ENCODE data around the gene KRT15. TPM values are rescaled to one million over a fixed set of nuclear protein-coding genes. Genes with fewer than 3 reads are reported as not detected.

Gene KRT15
- total and polyA plus RNA-seq, 5 donors, result 0.11 TPM; not detected in 4

GRCh38 chr17:41523225-41523593 lies 4.5 kb upstream of the KRT15 start:
- no peak for DNase-seq
- Histone ChIP-seq H3K4me3 (ENCODE audit: low read length) (no peak overlapping the region), H3K9me3 (ENCODE audit: control insufficient read depth, low read length) (no peaks in the 10 kb centered on the region), H3K27ac (ENCODE audit: low read length) (no peak overlapping the region), H3K4me1 (ENCODE audit: control insufficient read depth, insufficient read depth, low read length) (no peaks in the 10 kb centered on the region), H3K27me3 (ENCODE audit: control insufficient read depth, insufficient read depth) (no peaks in the 10 kb centered on the region)
- no peak for ATAC-seq
- intact Hi-C loops (cut with DNase I), result no loop called here
- 75% methylated on average over 4 of the region's 4 CpGs for WGBS

- no peak for DNase-seq
- no peak for ATAC-seq
- intact Hi-C loops (cut with DNase I), result no loop called here
- no peaks in the 10 kb centered on the region for H3K9me3 ChIP-seq (ENCODE audit: control insufficient read depth, low read length)
- no peaks in the 10 kb centered on the region for H3K4me1 ChIP-seq (ENCODE audit: control insufficient read depth, insufficient read depth, low read length)
- WGBS, result 88% methylated on average over 12 of the region's 12 CpGs
- no peak overlapping the region for H3K27ac ChIP-seq (ENCODE audit: low read length)
- no peaks in the 10 kb centered on the region for H3K27me3 ChIP-seq (ENCODE audit: control insufficient read depth, insufficient read depth)
- H3K4me3 ChIP-seq (ENCODE audit: low read length), result no peak overlapping the region
Measured at GRCh38 chr17:41522301-41523224, 3.9 kb upstream of the KRT15 start.

GRCh38 chr17:41521574-41522261 lies 3.0 kb upstream of the KRT15 start:
- H3K27me3 ChIP-seq (ENCODE audit: control insufficient read depth, insufficient read depth), result no peaks in the 10 kb centered on the region
- no peak overlapping the region for H3K4me3 ChIP-seq (ENCODE audit: low read length)
- H3K27ac ChIP-seq (ENCODE audit: low read length), result no peak overlapping the region
- DNase-seq (no peak), ATAC-seq (peak in 1 of 2 donors; percentile 39)
- no peaks in the 10 kb centered on the region for H3K9me3 ChIP-seq (ENCODE audit: control insufficient read depth, low read length)
- no peaks in the 10 kb centered on the region for H3K4me1 ChIP-seq (ENCODE audit: control insufficient read depth, insufficient read depth, low read length)
- intact Hi-C loops (cut with DNase I), result no loop called here
- WGBS, result 81% methylated on average over 6 of the region's 6 CpGs

GRCh38 chr17:41520821-41521521 lies 2.3 kb upstream of the KRT15 start:
- 50% methylated on average over 10 of the region's 10 CpGs for WGBS
- DNase-seq (no peak), ATAC-seq (no peak)
- H3K9me3 ChIP-seq (ENCODE audit: control insufficient read depth, low read length), result no peaks in the 10 kb centered on the region
- no peaks in the 10 kb centered on the region for H3K27me3 ChIP-seq (ENCODE audit: control insufficient read depth, insufficient read depth)
- H3K4me1 ChIP-seq (ENCODE audit: control insufficient read depth, insufficient read depth, low read length), result no peaks in the 10 kb centered on the region
- intact Hi-C loops (cut with DNase I), result no loop called here
- H3K27ac ChIP-seq (ENCODE audit: low read length), result no peak overlapping the region
- H3K4me3 ChIP-seq (ENCODE audit: low read length), result no peak overlapping the region

GRCh38 chr17:41519501-41520224 lies 973 bp upstream of the KRT15 start:
- DNase-seq, result no peak
- Histone ChIP-seq H3K27me3 (ENCODE audit: control insufficient read depth, insufficient read depth) (no peaks in the 10 kb centered on the region), H3K9me3 (ENCODE audit: control insufficient read depth, low read length) (no peaks in the 10 kb centered on the region), H3K27ac (ENCODE audit: low read length) (no peak overlapping the region), H3K4me1 (ENCODE audit: control insufficient read depth, insufficient read depth, low read length) (no peaks in the 10 kb centered on the region), H3K4me3 (ENCODE audit: low read length) (no peak overlapping the region)
- 24% methylated on average over 11 of the region's 11 CpGs for WGBS
- intact Hi-C loops (cut with DNase I), result no loop called here
- ATAC-seq, result no peak

GRCh38 chr17:41518031-41518430 lies 659 bp downstream of the KRT15 start:
- no peak overlapping the region for H3K4me3 ChIP-seq (ENCODE audit: low read length)
- intact Hi-C loops (cut with DNase I), result no loop called here
- 93% methylated on average over 3 of the region's 3 CpGs for WGBS
- H3K9me3 ChIP-seq (ENCODE audit: control insufficient read depth, low read length), result no peaks in the 10 kb centered on the region
- no peak overlapping the region for H3K27ac ChIP-seq (ENCODE audit: low read length)
- no peaks in the 10 kb centered on the region for H3K27me3 ChIP-seq (ENCODE audit: control insufficient read depth, insufficient read depth)
- H3K4me1 ChIP-seq (ENCODE audit: control insufficient read depth, insufficient read depth, low read length), result no peaks in the 10 kb centered on the region
- no peak for DNase-seq
- no peak for ATAC-seq

GRCh38 chr17:41516830-41517283 lies 1.8 kb downstream of the KRT15 start:
- H3K4me1 ChIP-seq (ENCODE audit: control insufficient read depth, insufficient read depth, low read length), result no peaks in the 10 kb centered on the region
- intact Hi-C loops (cut with DNase I), result no loop called here
- no peak for ATAC-seq
- no peaks in the 10 kb centered on the region for H3K27me3 ChIP-seq (ENCODE audit: control insufficient read depth, insufficient read depth)
- no peak overlapping the region for H3K4me3 ChIP-seq (ENCODE audit: low read length)
- DNase-seq, result no peak
- WGBS, result 82% methylated on average over 14 of the region's 14 CpGs
- no peaks in the 10 kb centered on the region for H3K9me3 ChIP-seq (ENCODE audit: control insufficient read depth, low read length)
- no peak overlapping the region for H3K27ac ChIP-seq (ENCODE audit: low read length)

GRCh38 chr17:41516147-41516829 lies 2.4 kb downstream of the KRT15 start:
- Histone ChIP-seq H3K27me3 (ENCODE audit: control insufficient read depth, insufficient read depth) (no peaks in the 10 kb centered on the region), H3K27ac (ENCODE audit: low read length) (no peak overlapping the region), H3K4me3 (ENCODE audit: low read length) (no peak overlapping the region), H3K4me1 (ENCODE audit: control insufficient read depth, insufficient read depth, low read length) (no peaks in the 10 kb centered on the region), H3K9me3 (ENCODE audit: control insufficient read depth, low read length) (no peaks in the 10 kb centered on the region)
- 87% methylated on average over 14 of the region's 14 CpGs for WGBS
- intact Hi-C loops (cut with DNase I), result no loop called here
- ATAC-seq, result no peak
- no peak for DNase-seq

- no peaks in the 10 kb centered on the region for H3K9me3 ChIP-seq (ENCODE audit: control insufficient read depth, low read length)
- no peaks in the 10 kb centered on the region for H3K27me3 ChIP-seq (ENCODE audit: control insufficient read depth, insufficient read depth)
- ATAC-seq, result no peak
Measured at GRCh38 chr17:41513168-41513547, 5.5 kb downstream of the KRT15 start.

GRCh38 chr17:41512546-41513167 lies 6.0 kb downstream of the KRT15 start:
- intact Hi-C loops (cut with DNase I), result no loop called here
- Histone ChIP-seq H3K4me1 (ENCODE audit: control insufficient read depth, insufficient read depth, low read length) (no peaks in the 10 kb centered on the region), H3K27me3 (ENCODE audit: control insufficient read depth, insufficient read depth) (no peaks in the 10 kb centered on the region), H3K4me3 (ENCODE audit: low read length) (no peak overlapping the region), H3K9me3 (ENCODE audit: control insufficient read depth, low read length) (no peaks in the 10 kb centered on the region), H3K27ac (ENCODE audit: low read length) (no peak overlapping the region)
- DNase-seq, result no peak
- no peak for ATAC-seq
- 57% methylated on average over 7 of the region's 7 CpGs for WGBS

More at GRCh38 chr17:41513168-41513547, 5.5 kb downstream of the KRT15 start:
- DNase-seq, result no peak
- 73% methylated on average over 5 of the region's 5 CpGs for WGBS
- intact Hi-C loops (cut with DNase I), result no loop called here
- Histone ChIP-seq H3K4me1 (ENCODE audit: control insufficient read depth, insufficient read depth, low read length) (no peaks in the 10 kb centered on the region), H3K4me3 (ENCODE audit: low read length) (no peak overlapping the region), H3K27ac (ENCODE audit: low read length) (no peak overlapping the region)

Measured in right cardiac atrium (tissue), 5 donors.